Effector CD4-positive, alpha-beta T cell (primary cell): ENCODE measurements around the gene METTL2B.

Source experiments
- DNase-seq: peaks from one replicate; pipeline ENCODE4 v3.0.0-alpha.2; 2020
- total RNA-seq: gene quantifications from one replicate; lab custom pipeline; 2026; lab: John Stamatoyannopoulos, UW

The METTL2B gene
- total RNA-seq, result 17.3 reads per million, percentile 43 among the genes with 10 or more reads in this experiment

GRCh38 chr7:128476402-128477335 is at the start of gene METTL2B:
TSS of gene METTL2B (plus strand) at chr7:128476748. CDS start at chr7:128476766, 18 bp downstream.
- DNase-seq, result peak; percentile 85

GRCh38 chr7:128427289-128427891 is 49.2 kb upstream of the METTL2B start:
- DNase-seq, result peak; percentile 19

- no peak for DNase-seq
Observed at GRCh38 chr7:128430207-128430606, 46.3 kb upstream of the METTL2B start.

- DNase-seq, result no peak
Observed at GRCh38 chr7:128431221-128431620, 45.3 kb upstream of the METTL2B start.

- no peak for DNase-seq
Observed at GRCh38 chr7:128431754-128432153, 44.8 kb upstream of the METTL2B start.

GRCh38 chr7:128434413-128435326 is 41.9 kb upstream of the METTL2B start:
- DNase-seq, result no peak

- DNase-seq, result no peak
Observed at GRCh38 chr7:128435327-128435686, 41.2 kb upstream of the METTL2B start.

- DNase-seq, result no peak
Observed at GRCh38 chr7:128437426-128438332, 38.9 kb upstream of the METTL2B start.

GRCh38 chr7:128442356-128442755 is 34.2 kb upstream of the METTL2B start:
- DNase-seq, result no peak

GRCh38 chr7:128443831-128444600 is 32.5 kb upstream of the METTL2B start:
- DNase-seq, result no peak

- DNase-seq, result no peak
Observed at GRCh38 chr7:128446306-128446705, 30.2 kb upstream of the METTL2B start.

GRCh38 chr7:128447941-128448564 is 28.5 kb upstream of the METTL2B start:
- DNase-seq, result no peak

GRCh38 chr7:128448751-128449302 is 27.7 kb upstream of the METTL2B start:
- DNase-seq, result no peak

- no peak for DNase-seq
Observed at GRCh38 chr7:128450409-128450808, 26.1 kb upstream of the METTL2B start.

GRCh38 chr7:128450913-128451312 is 25.6 kb upstream of the METTL2B start:
- no peak for DNase-seq

GRCh38 chr7:128452552-128452951 is 24.0 kb upstream of the METTL2B start:
- no peak for DNase-seq

GRCh38 chr7:128453836-128454804 is 22.4 kb upstream of the METTL2B start:
- DNase-seq, result no peak

GRCh38 chr7:128454808-128455542 is 21.6 kb upstream of the METTL2B start:
- DNase-seq, result no peak
